HPDE6-E6E7 (cell line): ENCODE data around the gene LMX1B.

Source experiments
- DNase-seq: peaks from one replicate; pipeline ENCODE4 v3.0.0; 2011; ENCODE audit warnings: missing footprints; ENCODE audit errors: extremely low spot score

The LMX1B gene

GRCh38 chr9:126617823-126618165 lies 4.1 kb downstream of the LMX1B start:
- DNase-seq = no peak

GRCh38 chr9:126618190-126618584 lies 4.5 kb downstream of the LMX1B start:
- DNase-seq = no peak

- DNase-seq = no peak
Measured at GRCh38 chr9:126618585-126619360, 5.0 kb downstream of the LMX1B start.

GRCh38 chr9:126619361-126620135 lies 5.8 kb downstream of the LMX1B start:
- no peak for DNase-seq

GRCh38 chr9:126620478-126620877 lies 6.8 kb downstream of the LMX1B start:
- DNase-seq = no peak

- no peak for DNase-seq
Measured at GRCh38 chr9:126621061-126621918, 7.6 kb downstream of the LMX1B start.

GRCh38 chr9:126621919-126622735 lies 8.4 kb downstream of the LMX1B start:
- DNase-seq = no peak

GRCh38 chr9:126623314-126623666 lies 9.6 kb downstream of the LMX1B start:
- no peak for DNase-seq

GRCh38 chr9:126623667-126624478 lies 10.1 kb downstream of the LMX1B start:
- DNase-seq = no peak

- no peak for DNase-seq
Measured at GRCh38 chr9:126624479-126624826, 10.7 kb downstream of the LMX1B start.

GRCh38 chr9:126624912-126625311 lies 11.2 kb downstream of the LMX1B start:
- DNase-seq = no peak

GRCh38 chr9:126625329-126626126 lies 11.8 kb downstream of the LMX1B start:
- no peak for DNase-seq

- DNase-seq = no peak
Measured at GRCh38 chr9:126626127-126626925, 12.6 kb downstream of the LMX1B start.

GRCh38 chr9:126626926-126627233 lies 13.2 kb downstream of the LMX1B start:
- DNase-seq = no peak

GRCh38 chr9:126628146-126628545 lies 14.4 kb downstream of the LMX1B start:
- no peak for DNase-seq

- DNase-seq = no peak
Measured at GRCh38 chr9:126628969-126629674, 15.4 kb downstream of the LMX1B start.

GRCh38 chr9:126630458-126631237 lies 16.9 kb downstream of the LMX1B start:
- no peak for DNase-seq

GRCh38 chr9:126631254-126631653 lies 17.5 kb downstream of the LMX1B start:
- DNase-seq = no peak
